Measurements from ENCODE around the gene TANC2.

GRCh38 chr17:62965686-62966425 lies at the start of gene TANC2:
- TF ChIP-seq SAP30 (IDR thresholded peaks at IDR 0.05; ENCODE audit: insufficient read depth, insufficient replicate concordance, low read length) (peak; percentile 93), POLR2A (IDR thresholded peaks at IDR 0.05; ENCODE audit: control extremely low read depth in 1 of 2, low read depth in 2 of 2, low read length in 2 of 2) (peak in 1 of 2 experiments; percentile 33; a peak in 1 of 3 replicates), CTCF (IDR thresholded peaks at IDR 0.05; ENCODE audit: control extremely low read depth in 1 of 3, insufficient read depth in 1 of 3, low read depth in 1 of 3, low read length in 3 of 3) (no peak), RFX5 (IDR thresholded peaks at IDR 0.05; ENCODE audit: borderline replicate concordance, low read depth, low read length) (no peak), CHD1 (IDR thresholded peaks at IDR 0.05; ENCODE audit: low read depth, low read length) (no peak)

Measured in H1 (cell line).